GM21360 (cell line): Measurements from ENCODE around the gene SPPL2C.
"Not testable (repeated sequence)": the region's sequence is repeated elsewhere in the genome, so short reads cannot be mapped to it uniquely, and the experiment has no call there.

Source experiments
- ATAC-seq: cut with Tn5 transposase; IDR thresholded peaks from one replicate; pipeline ENCODE4 v1.9.1; 2021; ENCODE audit warnings: mild to moderate bottlenecking, moderate library complexity; ENCODE audit not compliant: unreplicated experiment

The SPPL2C gene

GRCh38 chr17:45849536-45849990 is 4.9 kb downstream of the SPPL2C start:
- no peak for ATAC-seq

DNA sequence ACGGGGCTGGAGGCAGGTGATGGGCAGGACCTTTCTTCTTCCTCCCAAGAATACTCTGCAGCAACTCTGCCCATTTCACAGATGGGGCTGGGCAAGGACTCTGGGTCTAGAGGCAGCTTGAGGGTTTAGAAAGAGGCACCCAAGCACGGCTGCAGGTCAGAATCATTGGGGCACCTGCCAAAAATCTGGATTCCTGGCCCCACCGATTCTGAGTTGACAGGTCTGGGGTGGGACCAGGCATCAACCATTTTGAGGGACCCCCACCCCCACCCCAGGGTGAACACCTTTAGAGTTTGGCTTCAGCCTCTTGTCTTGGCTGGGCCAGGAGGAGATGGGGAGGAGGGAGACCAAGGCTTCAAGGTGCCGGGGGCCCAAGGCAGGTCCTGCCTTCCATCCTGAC is 5.3 kb downstream of the SPPL2C start:
- ATAC-seq: no peak

DNA sequence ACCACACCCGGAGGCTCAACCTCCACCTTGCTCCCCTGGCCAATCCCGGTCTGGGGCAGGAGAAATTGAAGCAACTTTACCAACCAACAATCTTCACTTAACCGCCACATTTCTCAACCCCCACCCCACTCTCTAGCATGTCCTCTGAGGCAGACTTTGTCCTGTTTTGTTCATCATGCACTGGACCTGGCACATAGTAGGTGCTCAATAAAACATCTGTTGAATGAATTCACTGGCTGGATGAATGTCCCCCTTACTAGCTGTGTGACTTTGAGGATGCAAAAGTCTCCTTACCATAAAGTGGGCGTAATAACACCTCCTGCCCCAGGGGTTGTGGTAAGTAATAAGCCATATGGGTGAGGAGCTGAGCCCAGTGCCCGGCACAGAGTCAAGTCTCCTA is 5.8 kb downstream of the SPPL2C start:
- no peak for ATAC-seq

GRCh38 chr17:45851022-45851421 is 6.3 kb downstream of the SPPL2C start:
- ATAC-seq: no peak

- no peak for ATAC-seq
Measured at GRCh38 chr17:45851464-45851863, 6.8 kb downstream of the SPPL2C start.

DNA sequence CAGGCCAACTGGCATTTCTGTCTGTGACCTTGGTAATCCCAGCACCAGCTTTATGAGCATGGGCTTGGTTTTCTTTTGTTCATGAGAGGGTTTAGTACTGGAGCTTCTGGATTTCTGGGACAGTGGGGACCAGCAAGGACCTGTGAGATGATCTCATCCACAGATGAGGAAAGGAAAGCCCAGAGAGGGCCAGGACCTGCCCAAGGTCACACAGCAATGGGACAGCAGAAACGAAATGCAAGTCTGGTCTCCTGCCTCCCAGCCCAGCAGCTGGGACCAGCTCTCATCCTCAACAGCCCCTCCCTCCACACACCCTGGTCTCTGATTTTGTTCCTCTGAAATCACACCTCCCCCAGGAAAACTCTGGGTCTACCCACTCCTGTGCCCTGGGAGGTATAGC is 7.2 kb downstream of the SPPL2C start:
- ATAC-seq: no peak

GRCh38 chr17:45852535-45853297 is 8.0 kb downstream of the SPPL2C start:
- ATAC-seq: no peak

- no peak for ATAC-seq
Measured at GRCh38 chr17:45854209-45854608, 9.5 kb downstream of the SPPL2C start.

DNA sequence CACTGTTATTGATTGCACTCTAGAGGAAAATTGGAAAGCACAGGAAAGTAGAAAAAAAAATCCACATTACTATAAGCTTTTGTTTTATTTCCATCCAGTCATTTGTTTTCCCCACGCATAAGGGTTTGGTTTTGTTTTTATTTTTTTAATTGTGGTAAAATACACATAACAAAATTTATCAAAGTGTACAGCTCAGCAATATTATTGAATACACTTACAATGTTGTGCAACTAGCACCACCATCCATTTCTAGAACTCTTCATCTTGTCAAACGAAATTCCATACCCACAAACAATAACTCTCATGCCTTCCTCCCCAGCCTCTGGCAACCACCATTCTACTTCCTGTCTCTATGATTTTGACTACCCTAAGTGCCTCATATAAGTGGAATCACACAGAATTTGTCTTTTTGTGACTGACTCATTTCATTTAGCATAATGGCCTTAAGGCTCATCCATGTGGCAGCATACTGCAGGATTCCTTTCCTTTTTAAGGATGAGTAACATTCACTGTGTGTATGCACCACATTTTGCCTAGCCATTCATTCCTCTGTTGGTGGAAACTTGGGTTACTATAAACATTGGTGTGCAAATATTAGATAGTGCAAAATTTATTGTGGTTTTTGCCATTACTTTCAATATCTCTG is 11.1 kb downstream of the SPPL2C start:
- ATAC-seq: no peak

GRCh38 chr17:45857977-45858708 is 13.5 kb downstream of the SPPL2C start:
- no peak for ATAC-seq

DNA sequence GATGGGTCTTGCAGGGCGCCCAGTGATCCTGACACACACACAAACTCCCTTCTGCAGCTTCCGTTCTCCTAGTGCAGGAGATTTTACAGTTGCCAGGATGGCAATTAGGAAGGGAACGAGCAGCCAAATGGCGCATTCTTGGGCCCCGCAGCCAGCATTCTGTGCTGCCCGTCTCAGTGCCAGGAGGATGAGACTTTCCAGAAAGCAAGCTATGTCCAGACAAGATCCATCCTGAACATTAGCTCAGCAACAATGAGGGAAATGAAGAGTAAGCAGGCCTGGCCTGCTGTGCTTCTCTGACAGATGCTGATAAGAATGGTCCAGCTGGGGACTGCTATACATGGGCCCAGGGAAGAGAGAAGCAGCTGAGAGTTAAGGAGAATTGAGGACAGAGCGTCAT is 16.5 kb downstream of the SPPL2C start:
- no peak for ATAC-seq

GRCh38 chr17:45862127-45862526 is 17.4 kb downstream of the SPPL2C start:
- ATAC-seq: not testable (repeated sequence)

GRCh38 chr17:45863857-45864654 is 19.4 kb downstream of the SPPL2C start:
- no peak for ATAC-seq

DNA sequence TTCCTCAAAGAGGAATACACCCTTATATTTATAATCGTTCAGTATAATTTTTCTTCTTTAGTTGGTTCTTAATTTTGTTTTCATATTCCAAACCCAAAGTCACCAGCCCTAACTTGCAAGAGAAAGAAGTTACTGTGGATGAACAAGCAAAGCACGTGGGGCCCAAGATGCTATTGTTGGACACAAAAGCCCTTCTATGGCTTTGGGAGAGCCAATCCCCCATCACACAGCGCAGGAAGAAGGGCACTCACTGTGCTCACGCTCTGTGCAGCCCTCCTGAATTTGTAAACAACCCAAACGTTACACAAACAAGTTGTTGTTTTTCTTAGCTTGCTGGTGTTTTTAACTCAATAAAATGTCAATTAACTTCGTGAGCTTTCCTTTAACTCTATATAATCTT is 22.5 kb downstream of the SPPL2C start:
- no peak for ATAC-seq

GRCh38 chr17:45867702-45868101 is 23.0 kb downstream of the SPPL2C start:
- ATAC-seq: no peak

DNA sequence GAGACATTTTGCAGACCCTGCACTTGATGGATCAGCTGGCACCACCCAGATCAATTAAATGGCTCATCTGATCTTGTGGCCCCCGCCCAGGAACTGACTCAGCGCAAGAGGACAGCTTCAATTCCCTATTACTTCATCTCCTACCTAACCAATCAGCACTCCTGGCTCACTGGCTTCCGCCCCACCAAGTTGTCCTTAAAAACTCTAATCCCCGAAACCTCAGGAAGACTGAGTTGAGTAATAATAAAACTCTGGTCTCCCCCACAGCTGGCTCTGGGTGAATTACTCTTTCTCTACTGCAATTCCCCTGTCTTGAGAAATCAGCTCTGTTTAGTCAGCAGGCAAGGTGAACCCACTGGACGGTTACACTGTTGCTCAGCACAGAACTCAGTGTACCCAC is 23.6 kb downstream of the SPPL2C start:
- ATAC-seq: no peak

- no peak for ATAC-seq
Measured at GRCh38 chr17:45869676-45870341, 25.1 kb downstream of the SPPL2C start.

- ATAC-seq: no peak
Measured at GRCh38 chr17:45870342-45870974, 25.8 kb downstream of the SPPL2C start.

DNA sequence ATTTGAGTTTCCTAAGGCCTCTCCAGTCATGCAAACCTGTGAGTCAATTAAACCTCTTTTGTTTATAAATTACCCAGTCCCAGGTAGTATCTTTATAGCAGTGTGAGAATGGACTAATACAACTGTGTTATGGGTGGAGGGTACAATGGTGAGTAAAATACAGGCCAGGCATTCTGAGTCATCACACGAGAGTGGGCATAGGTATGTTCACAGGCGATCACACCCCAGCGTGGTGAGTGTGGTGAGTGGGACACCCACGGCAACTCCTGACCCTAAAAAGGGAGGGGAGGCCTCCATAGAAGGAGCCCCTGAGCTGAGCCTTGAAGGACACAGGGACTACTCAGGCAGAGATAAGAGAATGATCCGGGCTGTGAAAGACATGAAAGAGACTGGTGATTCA is 27.0 kb downstream of the SPPL2C start:
- no peak for ATAC-seq

GRCh38 chr17:45873728-45874127 is 29.0 kb downstream of the SPPL2C start:
- no peak for ATAC-seq
